Measurements from ENCODE around the gene CEP131. TPM values are rescaled to one million over a fixed set of nuclear protein-coding genes. Genes with fewer than 3 reads are reported as not detected.
"Not testable (repeated sequence)": the region's sequence is repeated elsewhere in the genome, so short reads cannot be mapped to it uniquely, and the experiment has no call there.

The CEP131 gene
- total RNA-seq, 1 donor from 2014 or later: 15.9 TPM

DNA sequence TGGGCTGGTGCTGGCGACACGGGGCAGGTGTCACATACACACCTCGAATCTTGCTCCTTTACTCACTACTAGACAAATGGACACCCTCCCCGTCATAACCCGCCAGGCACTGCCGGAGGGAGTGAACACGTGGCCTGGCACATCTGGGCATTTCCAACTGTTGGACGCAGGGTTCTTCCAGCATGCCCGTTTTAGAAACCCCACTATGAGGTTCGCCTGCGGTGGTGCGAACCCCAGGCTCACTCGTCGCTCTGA, 6.8 kb upstream of the CEP131 start:
- Mint-ChIP-seq H3K27ac (no peak overlapping the region), H3K9me3 (no peaks in the 10 kb centered on the region), H3K36me3 (ENCODE audit: low read depth) (peaks cover 27% of the 10 kb centered on the region), H3K4me3 (no peak overlapping the region), H3K27me3 (no peaks in the 10 kb centered on the region), H3K4me1 (peaks cover 31% of the 10 kb centered on the region)
- ChIA-PET POLR2A (interaction anchor here (2.9 kb wide), 1 partner anchor 9 kb away, joined by 52 read pairs; the partner anchor contains the start of genes NDUFAF8 and TEPSIN), CTCF (no interaction called here)
- no peak for DNase-seq
- TF ChIP-seq, protein P1, sequence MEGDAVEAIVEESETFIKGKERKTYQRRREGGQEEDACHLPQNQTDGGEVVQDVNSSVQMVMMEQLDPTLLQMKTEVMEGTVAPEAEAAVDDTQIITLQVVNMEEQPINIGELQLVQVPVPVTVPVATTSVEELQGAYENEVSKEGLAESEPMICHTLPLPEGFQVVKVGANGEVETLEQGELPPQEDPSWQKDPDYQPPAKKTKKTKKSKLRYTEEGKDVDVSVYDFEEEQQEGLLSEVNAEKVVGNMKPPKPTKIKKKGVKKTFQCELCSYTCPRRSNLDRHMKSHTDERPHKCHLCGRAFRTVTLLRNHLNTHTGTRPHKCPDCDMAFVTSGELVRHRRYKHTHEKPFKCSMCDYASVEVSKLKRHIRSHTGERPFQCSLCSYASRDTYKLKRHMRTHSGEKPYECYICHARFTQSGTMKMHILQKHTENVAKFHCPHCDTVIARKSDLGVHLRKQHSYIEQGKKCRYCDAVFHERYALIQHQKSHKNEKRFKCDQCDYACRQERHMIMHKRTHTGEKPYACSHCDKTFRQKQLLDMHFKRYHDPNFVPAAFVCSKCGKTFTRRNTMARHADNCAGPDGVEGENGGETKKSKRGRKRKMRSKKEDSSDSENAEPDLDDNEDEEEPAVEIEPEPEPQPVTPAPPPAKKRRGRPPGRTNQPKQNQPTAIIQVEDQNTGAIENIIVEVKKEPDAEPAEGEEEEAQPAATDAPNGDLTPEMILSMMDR (IDR thresholded peaks at IDR 0.05): no peak
- no peak for ATAC-seq (ENCODE audit: low read depth)
- intact Hi-C loops (cut with micrococcal nuclease): loop anchor here (10.0 kb wide), 1 partner anchor 75 kb away; no protein-coding TSS in a partner anchor

DNA sequence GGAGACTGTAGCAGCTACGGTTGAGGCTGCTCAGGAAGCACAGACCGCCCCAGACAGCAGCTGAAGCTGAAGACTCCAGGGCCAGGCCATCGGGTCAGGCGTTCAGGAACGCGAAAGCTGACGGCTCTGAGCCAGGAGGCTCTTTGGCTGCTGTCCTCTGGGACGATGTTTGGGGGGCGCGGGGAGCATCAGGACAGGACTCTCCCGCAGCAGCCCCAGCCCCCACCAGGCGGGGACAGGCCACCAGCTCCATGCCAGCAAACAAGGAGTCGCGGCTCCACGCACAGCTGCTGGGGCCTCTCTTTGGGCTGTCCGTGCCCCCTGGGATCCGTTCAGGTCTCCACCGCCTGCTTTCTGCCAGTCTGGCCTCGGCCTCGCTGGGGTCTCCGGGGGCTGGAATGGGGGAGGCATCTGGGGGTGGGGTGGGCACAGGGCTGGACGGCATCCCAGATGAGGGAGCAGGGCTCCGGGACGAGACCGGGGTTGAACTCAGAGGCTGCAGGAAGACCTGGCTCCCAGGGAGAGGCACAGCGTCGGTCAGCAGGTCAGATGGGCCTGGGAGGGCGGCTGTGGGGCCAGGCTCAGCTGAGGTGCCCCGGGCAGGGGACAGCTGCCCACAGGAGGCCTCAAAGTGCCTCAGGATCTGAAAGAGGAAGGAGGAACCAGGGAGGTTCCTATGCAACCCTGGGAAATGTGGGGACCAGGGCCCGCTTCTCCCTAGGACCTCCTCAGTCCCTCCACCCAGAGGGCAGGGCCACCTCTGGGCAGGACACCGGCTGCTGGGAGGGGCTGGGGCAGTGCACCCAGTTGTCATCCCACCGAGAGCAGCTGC, 6.3 kb upstream of the CEP131 start:
- ChIA-PET CTCF (interaction anchor here (1.0 to 1.3 kb wide), 2 partner anchors 8 to 10 kb away, joined by 4 read pairs; partner anchors contain the start of genes NDUFAF8 and TEPSIN), POLR2A (interaction anchor here (0.9 to 2.9 kb wide), 2 partner anchors 10 to 66 kb away, joined by 3 to 52 read pairs; partner anchors contain the start of genes NDUFAF8, SLC38A10 and TEPSIN)
- Mint-ChIP-seq H3K27ac (peak overlapping the region; percentile 86), H3K9me3 (no peaks in the 10 kb centered on the region), H3K36me3 (ENCODE audit: low read depth) (peaks cover 24% of the 10 kb centered on the region), H3K4me1 (peaks cover 32% of the 10 kb centered on the region), H3K4me3 (peak overlapping the region; percentile 62), H3K27me3 (no peaks in the 10 kb centered on the region)
- no peak for ATAC-seq (ENCODE audit: low read depth)
- intact Hi-C loops (cut with micrococcal nuclease): loop anchor here (1.0 to 10.0 kb wide), 2 partner anchors 10 to 74 kb away; partner anchors contain the start of genes NDUFAF8 and TEPSIN
- DNase-seq: no peak
- TF ChIP-seq, protein P1 (IDR thresholded peaks at IDR 0.05): no peak

DNA sequence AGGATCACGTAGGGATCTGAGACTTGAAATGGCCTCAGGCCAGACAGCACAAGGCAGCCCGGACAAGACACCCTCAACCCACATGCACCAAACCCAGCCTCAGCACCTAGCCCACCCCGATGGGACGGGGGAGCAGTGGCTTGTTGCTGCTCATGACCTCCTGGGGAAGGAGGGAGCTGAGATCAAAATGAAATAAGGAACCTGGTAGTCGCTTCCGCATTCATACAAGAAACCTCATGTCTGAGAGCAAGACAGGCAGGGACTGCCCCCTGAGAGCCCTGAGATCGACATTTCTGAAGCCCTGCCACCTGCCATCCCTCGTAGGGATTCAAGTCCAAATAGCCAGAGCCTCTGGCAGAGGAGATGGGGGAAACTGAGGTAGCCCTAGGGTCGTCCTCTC, 5.7 kb upstream of the CEP131 start:
- Mint-ChIP-seq H3K27ac (peak overlapping the region; percentile 86), H3K4me1 (peaks cover 38% of the 10 kb centered on the region), H3K4me3 (peak overlapping the region; percentile 62), H3K9me3 (no peaks in the 10 kb centered on the region), H3K27me3 (no peaks in the 10 kb centered on the region), H3K36me3 (ENCODE audit: low read depth) (peaks cover 24% of the 10 kb centered on the region)
- ChIA-PET POLR2A (interaction anchor here (0.9 to 2.9 kb wide), 2 partner anchors 10 to 67 kb away, joined by 3 to 52 read pairs; partner anchors contain the start of genes NDUFAF8, SLC38A10 and TEPSIN), CTCF (interaction anchor here (1.0 to 1.3 kb wide), 2 partner anchors 9 to 11 kb away, joined by 4 read pairs; partner anchors contain the start of genes NDUFAF8 and TEPSIN)
- ATAC-seq (ENCODE audit: low read depth) (peak; percentile 88), DNase-seq (peak; percentile 41)
- intact Hi-C loops (cut with micrococcal nuclease): loop anchor here (1.0 to 10.0 kb wide), 2 partner anchors 11 to 74 kb away; partner anchors contain the start of genes NDUFAF8 and TEPSIN
- TF ChIP-seq, protein P1 (IDR thresholded peaks at IDR 0.05): no peak

DNA sequence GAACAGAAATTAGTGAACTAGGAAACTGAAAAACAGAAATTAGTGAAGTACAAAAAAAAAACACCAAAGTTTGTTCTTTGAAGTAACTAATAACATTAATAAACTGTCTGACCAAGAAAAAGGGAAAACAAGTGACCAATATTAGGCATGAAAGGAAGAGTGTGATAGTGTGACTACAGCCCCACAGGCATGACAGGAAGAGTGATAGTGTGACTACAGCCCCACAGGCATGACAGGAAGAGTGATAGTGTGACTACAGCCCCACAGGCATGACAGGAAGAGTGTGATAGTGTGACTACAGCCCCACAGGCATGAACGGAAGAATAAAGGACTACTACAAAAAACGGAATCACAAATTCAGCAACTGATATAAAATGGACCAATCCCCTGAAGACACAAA, 4.9 kb upstream of the CEP131 start:
- H3K4me1 Mint-ChIP-seq: peaks cover 42% of the 10 kb centered on the region
- H3K27ac Mint-ChIP-seq: peak overlapping the region; percentile 86
- ATAC-seq (ENCODE audit: low read depth); CTCF ChIA-PET; H3K27me3 Mint-ChIP-seq; H3K9me3 Mint-ChIP-seq; POLR2A ChIA-PET; DNase-seq: not testable (repeated sequence)
- intact Hi-C loops (cut with micrococcal nuclease): loop anchor here (1.0 to 10.0 kb wide), 2 partner anchors 12 to 73 kb away; partner anchors contain the start of genes NDUFAF8 and TEPSIN
- H3K4me3 Mint-ChIP-seq: peak overlapping the region; percentile 62
- peaks cover 21% of the 10 kb centered on the region for H3K36me3 Mint-ChIP-seq (ENCODE audit: low read depth)

DNA sequence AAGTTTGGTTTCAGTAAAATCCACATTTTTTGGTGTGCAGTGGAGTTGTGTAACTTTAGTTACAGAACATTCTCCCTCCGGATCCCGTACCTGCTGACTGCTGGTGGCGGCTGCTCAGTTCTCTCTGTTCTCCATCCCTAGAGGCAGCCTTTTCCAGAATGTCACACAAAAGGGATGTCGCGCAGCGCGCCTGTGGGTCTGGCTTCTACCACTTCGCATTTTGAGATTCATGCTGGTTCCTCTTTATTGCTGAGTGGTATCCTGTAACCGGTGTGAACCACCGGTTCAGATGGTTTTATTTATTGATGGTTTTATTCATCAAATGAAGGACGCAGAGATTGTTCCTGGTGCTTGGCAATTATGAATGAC, 981 bp upstream of the CEP131 start:
- H3K9me3 Mint-ChIP-seq: no peaks in the 10 kb centered on the region
- TF ChIP-seq, protein P1 (IDR thresholded peaks at IDR 0.05): no peak
- H3K4me3 Mint-ChIP-seq: peak overlapping the region; percentile 85
- ChIA-PET POLR2A (interaction anchor here (0.6 to 3.3 kb wide), 2 partner anchors 16 to 1003 kb away, joined by 3 to 79 read pairs; partner anchors contain the start of genes NDUFAF8, SGSH, SLC26A11 and TEPSIN), CTCF (no interaction called here)
- no peak for ATAC-seq (ENCODE audit: low read depth)
- intact Hi-C loops (cut with micrococcal nuclease): loop anchor here (1.0 to 10.0 kb wide), 5 partner anchors 16 to 961 kb away; partner anchors contain the start of genes NDUFAF8, RNF213 and TEPSIN
- no peaks in the 10 kb centered on the region for H3K27me3 Mint-ChIP-seq
- H3K27ac Mint-ChIP-seq: peak overlapping the region; percentile 91
- H3K4me1 Mint-ChIP-seq: peaks cover 39% of the 10 kb centered on the region
- DNase-seq: no peak
- H3K36me3 Mint-ChIP-seq (ENCODE audit: low read depth): peaks cover 13% of the 10 kb centered on the region

Measured in activated B cell treated with CpG ODN at 0.5 μM for 24 hours (primary cell).